GM12878 (cell line): Measurements from ENCODE around the gene ASNSD1. TPM values are rescaled to one million over a fixed set of nuclear protein-coding genes. Genes with fewer than 3 reads are reported as not detected.

Experiments used
- ATAC-seq: fragments of 200-7000 bp; cut with Tn5 transposase; 3 replicates; pipeline ENCODE4 v1.9.1; 2020; ENCODE audit warnings: mild to moderate bottlenecking, moderate library complexity
- BruUV-seq: library from RNA; stranded (reverse); fragments of 400-500 nt; replicated peaks from 2 replicates; lab custom pipeline; 2021; lab: Mats Ljungman, UMichigan
- CTCF ChIA-PET: fragments of 300-600 bp; sonication (Branson Sonifier 250); formaldehyde crosslinking; extraction: SDS; loops from one replicate; lab custom pipeline; 2021; ENCODE audit warnings: inconsistent platforms; lab: Yijun Ruan, JAX
- POLR2A ChIA-PET: fragments of 350-600 bp; formaldehyde crosslinking; extraction: SDS; loops from one replicate; lab custom pipeline; 2021; ENCODE audit warnings: inconsistent platforms; lab: Charles Lee
- RAD21 ChIA-PET: fragments of 300-600 bp; sonication (Branson Sonifier 250); formaldehyde crosslinking; loops from one replicate; lab custom pipeline; 2023; ENCODE audit warnings: antibody characterized with exemption; ENCODE audit not compliant: unreplicated experiment; lab: Charles Lee
- SMC1A ChIA-PET: fragments of 300-600 bp; sonication (Branson Sonifier 250); formaldehyde crosslinking; loops from one replicate; lab custom pipeline; 2023; ENCODE audit not compliant: unreplicated experiment, uncharacterized antibody; lab: Charles Lee
- DNase-seq: peaks from one replicate; pipeline ENCODE4 v3.0.0-alpha.2; 2011; ENCODE audit warnings: low read depth, low spot score
- FAIRE-seq: peaks from 3 replicates; lab custom pipeline; 2011; peaks lifted over from hg19 to GRCh38; lab: Jason Lieb, UNC
- H2AFZ ChIP-seq: 2 replicates; pipeline ENCODE4 v1.6.0; 2011; ENCODE audit warnings: low read depth, low read length, control low read depth; ENCODE audit not compliant: control insufficient read depth
- H3K27ac ChIP-seq: 2 replicates; pipeline ENCODE4 v1.5.1; 2011; ENCODE audit warnings: control low read depth; ENCODE audit not compliant: control insufficient read depth, insufficient read depth
- H3K27me3 ChIP-seq, 2 experiments: replicated peaks in 1 of 2; 2 replicates each; pipeline versions ENCODE4 v1.6.0 to v1.6.1; 2011; ENCODE audit warnings: low read length in 1 of 2; ENCODE audit not compliant: control insufficient read depth in 2 of 2, insufficient read depth in 2 of 2
- H3K36me3 ChIP-seq, 2 experiments: 2 replicates each; pipeline ENCODE4 v1.5.1; 2011; ENCODE audit warnings: low read length in 1 of 2; ENCODE audit not compliant: control insufficient read depth in 2 of 2, insufficient read depth in 2 of 2
- H3K4me1 ChIP-seq: 2 replicates; pipeline ENCODE4 v1.6.1; 2011; ENCODE audit warnings: mild to moderate bottlenecking, low read length, moderate library complexity, mixed read lengths; ENCODE audit not compliant: control insufficient read depth, insufficient read depth
- H3K4me2 ChIP-seq: 2 replicates; pipeline ENCODE4 v1.6.0; 2011; ENCODE audit warnings: control low read depth; ENCODE audit not compliant: control insufficient read depth, insufficient read depth
- H3K4me3 ChIP-seq: fragments of 200-600 bp; sonication (generic); 2 replicates; pipeline ENCODE4 v1.5.1; 2016
- H3K79me2 ChIP-seq: 2 replicates; pipeline ENCODE4 v1.6.0; 2011; ENCODE audit warnings: low read length; ENCODE audit not compliant: control insufficient read depth, insufficient read depth
- H3K9ac ChIP-seq: 2 replicates; pipeline ENCODE4 v1.8.0; 2011; ENCODE audit warnings: low read length, control low read depth, mixed read lengths; ENCODE audit not compliant: control insufficient read depth, insufficient read depth
- H3K9me3 ChIP-seq: replicated peaks from 3 replicates; pipeline ENCODE4 v1.5.1; 2011; ENCODE audit warnings: mild to moderate bottlenecking, low read length; ENCODE audit not compliant: control insufficient read depth, insufficient read depth
- H4K20me1 ChIP-seq: 2 replicates; pipeline ENCODE4 v1.6.0; 2011; ENCODE audit not compliant: control insufficient read depth, insufficient read depth
- BHLHE40 ChIP-seq, 2 experiments: fragments of 450-650 bp in 1 of 2; IDR thresholded peaks; 2 replicates each; pipeline ENCODE4 v1.6.1; 2011 to 2017; ENCODE audit warnings: low read depth in 2 of 2, borderline replicate concordance in 1 of 2, improper control_type of control experiment in 1 of 2, low read length in 1 of 2, mild to moderate bottlenecking in 1 of 2
- BRCA1 ChIP-seq: IDR thresholded peaks from 2 replicates; pipeline ENCODE4 v1.6.1; 2011; ENCODE audit warnings: low read depth, low read length, improper control_type of control experiment
- CEBPZ ChIP-seq: fragments of 150-350 bp; IDR thresholded peaks from 2 replicates; pipeline ENCODE4 v1.6.1; 2016; ENCODE audit warnings: low read depth, low read length
- ELK1 ChIP-seq: IDR thresholded peaks from 2 replicates; pipeline ENCODE4 v1.6.1; 2012; ENCODE audit warnings: low read depth, low read length, improper control_type of control experiment
- FOXM1 ChIP-seq: IDR thresholded peaks from 2 replicates; pipeline ENCODE4 v1.6.1; 2012; ENCODE audit warnings: low read depth, mild to moderate bottlenecking, inconsistent platforms, low read length, moderate library complexity
- IRF5 ChIP-seq: fragments of 450-650 bp; IDR thresholded peaks from 2 replicates; pipeline ENCODE4 v1.6.1; 2017; ENCODE audit warnings: borderline replicate concordance
- POLR2AphosphoS2 ChIP-seq: IDR thresholded peaks from 2 replicates; pipeline ENCODE4 v1.6.1; 2011; ENCODE audit warnings: low read depth, mild to moderate bottlenecking, low read length, improper control_type of control experiment, moderate library complexity
- SMARCA5 ChIP-seq: fragments of 450-650 bp; IDR thresholded peaks from 2 replicates; pipeline ENCODE4 v1.6.1; 2017; ENCODE audit warnings: mild to moderate bottlenecking
- TCF12 ChIP-seq: IDR thresholded peaks from 2 replicates; pipeline ENCODE4 v1.6.1; 2011; ENCODE audit warnings: low read depth, mild to moderate bottlenecking, low read length
- USF1 ChIP-seq: IDR thresholded peaks from 2 replicates; pipeline ENCODE4 v1.6.1; 2011; ENCODE audit warnings: borderline replicate concordance, low read depth, mild to moderate bottlenecking, moderate library complexity, mixed read lengths, low read length; ENCODE audit not compliant: insufficient read depth; ENCODE audit errors: extremely low read length
- WRNIP1 ChIP-seq: IDR thresholded peaks from 2 replicates; pipeline ENCODE4 v1.6.1; 2011; ENCODE audit warnings: low read depth, low read length, improper control_type of control experiment, borderline replicate concordance
- WGBS: methylation state at CpG from one replicate; pipeline ENCODE4 v1.1.6; 2016; ENCODE audit warnings: low lambda C conversion rate; ENCODE audit not compliant: insufficient replicate concordance, insufficient coverage; ENCODE audit errors: missing lambda C conversion rate; 5-methylcytosine and 5-hydroxymethylcytosine counted together
- in situ Hi-C: fragments of 300-500 bp; cut with MboI; formaldehyde crosslinking; loops from 9 replicates; pipeline ENCODE4 v1.14.3; 2018; ENCODE audit warnings: mixed read lengths
- intact Hi-C: fragments of 100-400 bp; cut with micrococcal nuclease; formaldehyde crosslinking; loops from one replicate; pipeline ENCODE4 v1.14.2; 2022; ENCODE audit not compliant: unreplicated experiment
- polyA plus RNA-seq, 11 experiments: library from polyadenylated mRNA; depleted of rRNA in 4 of 11; unstranded in 6 of 11; stranded (reverse) in 5 of 11; fragments of >200 nt; fragmentation: Nextera tagmentation in 4 of 11; fragmentation: Illumina TruSeq in 1 of 11; extraction: Ambion mirVana in 4 of 11; extraction: Trizol in 1 of 11; gene quantifications; 1 replicate in 1 of 11; 2 replicates in 10 of 11; pipeline versions ENCODE4 v1.2.1 to v1.2.3, GENCODE V29; 2011 to 2016; ENCODE audit warnings: inconsistent platforms in 2 of 11, missing spikeins in 2 of 11, low read depth in 1 of 11
- total RNA-seq, 4 experiments: library from RNA; depleted of rRNA in 3 of 4; stranded (reverse); fragments of >200 nt in 3 of 4; fragmentation: Illumina TruSeq in 1 of 4; extraction: Trizol in 1 of 4; gene quantifications; 2 replicates each; pipeline versions ENCODE4 v1.2.1 to v1.2.3, GENCODE V29; 2013 to 2021

ASNSD1 gene
- total and polyA plus RNA-seq, 10 of the 15 experiments (the other 5 are each of a cell fraction or from before 2014, with no cell fraction given), result 39.1 to 89.8 (median 72.1) TPM

- TF ChIP-seq USF1, result no peak
- TF ChIP-seq POLR2AphosphoS2, result no peak
- TF ChIP-seq ELK1, result peak; percentile 29; the same call in 1 of the 2 replicates
- no peak for TF ChIP-seq SMARCA5
- TF ChIP-seq BRCA1, result no peak
Measured at GRCh38 chr2:189698020-189698887, 37.0 kb downstream of the ASNSD1 start (continued).

GRCh38 chr2:189700681-189701080 is 39.4 kb downstream of the ASNSD1 start:
- ChIA-PET RAD21 (no interaction called here), POLR2A (no interaction called here), SMC1A (interaction anchor here (0.9 to 5.4 kb wide), 3 partner anchors 26 to 60 kb away, joined by 3 to 66 read pairs (median 4); partner anchors contain the start of genes ANKAR and ASNSD1), CTCF (interaction anchor here (1.1 to 5.2 kb wide), 3 partner anchors 11 to 40 kb away, joined by 5 to 95 read pairs (median 14); partner anchors contain the start of genes ANKAR and ASNSD1)
- Histone ChIP-seq H3K79me2 (no peaks in the 10 kb centered on the region), H3K9me3 (no peaks in the 10 kb centered on the region), H4K20me1 (no peaks in the 10 kb centered on the region), H3K4me1 (no peaks in the 10 kb centered on the region), H3K27me3 (no peaks in the 10 kb centered on the region), H3K27ac (no peak overlapping the region), H2AFZ (no peak overlapping the region), H3K4me2 (no peak overlapping the region), H3K4me3 (no peak overlapping the region), H3K9ac (no peak overlapping the region), H3K36me3 (no peaks in the 10 kb centered on the region)
- 50% methylated on average over 2 of the region's 2 CpGs for WGBS
- no TSS peak for BruUV-seq
- ATAC-seq (no peak), FAIRE-seq (no peak), DNase-seq (no peak)
- in situ Hi-C loops (no loop called here), intact Hi-C loops (no loop called here)
- TF ChIP-seq TCF12 (no peak), CEBPZ (no peak), BHLHE40 (IDR thresholded peaks at IDR 0.05; ENCODE audit: borderline replicate concordance in 1 of 2, low read depth in 2 of 2, low read length in 1 of 2) (no peak), WRNIP1 (no peak), FOXM1 (no peak), IRF5 (no peak)
